ENCODE measurements around the gene SLC25A44.

Gene SLC25A44, protein sequence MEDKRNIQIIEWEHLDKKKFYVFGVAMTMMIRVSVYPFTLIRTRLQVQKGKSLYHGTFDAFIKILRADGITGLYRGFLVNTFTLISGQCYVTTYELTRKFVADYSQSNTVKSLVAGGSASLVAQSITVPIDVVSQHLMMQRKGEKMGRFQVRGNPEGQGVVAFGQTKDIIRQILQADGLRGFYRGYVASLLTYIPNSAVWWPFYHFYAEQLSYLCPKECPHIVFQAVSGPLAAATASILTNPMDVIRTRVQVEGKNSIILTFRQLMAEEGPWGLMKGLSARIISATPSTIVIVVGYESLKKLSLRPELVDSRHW

DNA sequence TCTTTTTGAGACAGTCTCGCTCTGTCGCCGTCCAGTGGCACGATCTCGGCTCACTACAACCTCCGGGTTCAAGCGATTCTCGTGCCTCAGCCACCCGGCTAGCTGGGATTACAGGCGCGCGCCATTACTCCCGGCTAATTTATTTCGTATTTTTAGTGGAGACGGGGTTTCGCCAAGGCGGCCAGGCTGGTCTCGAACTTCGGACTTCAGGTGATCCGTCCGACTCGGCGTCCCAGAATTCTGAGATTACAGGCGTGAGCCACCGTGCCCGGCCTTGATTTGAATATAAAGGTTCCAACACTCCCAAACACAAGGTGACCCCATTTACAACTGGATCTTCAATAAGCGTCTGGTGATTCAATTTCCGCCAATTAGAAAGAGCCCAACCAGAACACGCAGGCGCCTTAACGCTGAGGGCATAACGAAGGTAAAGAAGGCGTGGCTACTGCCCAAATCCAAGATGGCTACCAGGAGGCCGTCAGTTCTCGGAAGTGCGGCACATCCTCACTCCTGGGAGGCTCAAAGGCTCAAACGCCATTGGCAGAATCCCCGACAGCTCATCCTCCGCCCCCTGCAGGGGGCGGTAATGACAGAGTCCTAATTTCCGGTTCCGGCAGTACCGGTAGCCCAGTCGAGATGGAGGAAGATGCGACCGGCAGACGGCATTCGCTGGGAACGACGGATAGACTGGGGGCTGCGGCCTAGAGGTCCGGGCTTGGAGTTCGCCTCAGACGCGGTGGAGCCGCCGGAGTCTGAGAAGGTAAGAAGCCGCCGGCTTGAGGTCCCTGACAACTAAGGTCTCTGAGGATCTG lies at the start of gene SLC25A44:
TSS of gene SLC25A44 (plus strand) at position 617 of the 812 bp plus-strand sequence. CDS start 5,744 bp downstream, outside the sequence.
- TF ChIP-seq, protein P1, sequence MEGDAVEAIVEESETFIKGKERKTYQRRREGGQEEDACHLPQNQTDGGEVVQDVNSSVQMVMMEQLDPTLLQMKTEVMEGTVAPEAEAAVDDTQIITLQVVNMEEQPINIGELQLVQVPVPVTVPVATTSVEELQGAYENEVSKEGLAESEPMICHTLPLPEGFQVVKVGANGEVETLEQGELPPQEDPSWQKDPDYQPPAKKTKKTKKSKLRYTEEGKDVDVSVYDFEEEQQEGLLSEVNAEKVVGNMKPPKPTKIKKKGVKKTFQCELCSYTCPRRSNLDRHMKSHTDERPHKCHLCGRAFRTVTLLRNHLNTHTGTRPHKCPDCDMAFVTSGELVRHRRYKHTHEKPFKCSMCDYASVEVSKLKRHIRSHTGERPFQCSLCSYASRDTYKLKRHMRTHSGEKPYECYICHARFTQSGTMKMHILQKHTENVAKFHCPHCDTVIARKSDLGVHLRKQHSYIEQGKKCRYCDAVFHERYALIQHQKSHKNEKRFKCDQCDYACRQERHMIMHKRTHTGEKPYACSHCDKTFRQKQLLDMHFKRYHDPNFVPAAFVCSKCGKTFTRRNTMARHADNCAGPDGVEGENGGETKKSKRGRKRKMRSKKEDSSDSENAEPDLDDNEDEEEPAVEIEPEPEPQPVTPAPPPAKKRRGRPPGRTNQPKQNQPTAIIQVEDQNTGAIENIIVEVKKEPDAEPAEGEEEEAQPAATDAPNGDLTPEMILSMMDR (IDR thresholded peaks at IDR 0.05; ENCODE audit: low read depth, low read length): peak; percentile 32
- peak within 1 kb of the TSS; percentile 96 to 99 for H3K4me3 ChIP-seq (replicated peaks in 1 of 2; ENCODE audit: low read depth in 2 of 2, low read length in 2 of 2)

DNA sequence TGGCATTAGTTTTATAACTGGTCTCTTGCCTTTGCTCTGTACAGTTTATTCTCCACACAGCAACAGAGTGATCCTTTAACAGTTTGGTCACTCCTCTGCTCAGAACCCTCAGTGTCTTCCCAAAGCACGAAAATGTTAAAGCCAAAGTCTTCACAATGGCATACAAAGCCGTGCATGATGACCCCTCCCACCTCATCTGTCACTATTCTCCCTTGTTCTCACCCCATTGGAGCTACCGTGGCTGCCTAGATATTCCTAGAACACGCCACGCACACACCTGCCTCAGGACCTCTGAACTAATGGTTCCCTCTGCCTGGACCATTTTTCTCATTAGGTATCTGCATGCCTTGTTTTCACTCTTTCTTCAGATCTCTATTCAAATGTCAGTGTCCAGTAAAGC lies 49.2 kb upstream of the SLC25A44 start:
- no peak overlapping the region for H3K4me3 ChIP-seq (replicated peaks in 1 of 2; ENCODE audit: low read depth in 2 of 2, low read length in 2 of 2)
- DNase-seq (ENCODE audit: low read depth in 2 of 2): no peak
- TF ChIP-seq, protein P1 (IDR thresholded peaks at IDR 0.05; ENCODE audit: low read depth, low read length): no peak

More for the DNA sequence above, at the start of gene SLC25A44:
- DNase-seq (ENCODE audit: low read depth in 2 of 2): peak; percentile 99 to 100

DNA sequence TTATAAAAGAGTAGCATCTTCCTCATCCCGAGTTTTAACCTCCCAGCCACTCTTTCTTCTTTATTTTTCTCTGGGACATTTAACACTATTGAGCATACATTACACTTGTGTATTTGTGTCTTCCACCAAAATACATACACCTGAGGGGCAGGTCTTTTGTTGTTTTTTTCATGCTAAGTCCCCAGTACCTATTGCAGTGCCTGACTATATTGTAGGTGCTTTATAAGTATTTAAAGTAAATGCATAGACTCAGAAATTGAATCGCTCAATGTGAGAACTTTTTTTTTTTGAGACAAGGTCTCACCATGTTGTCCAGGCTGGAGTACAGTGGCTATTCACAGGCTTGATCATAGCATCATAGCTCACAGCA lies 48.3 kb upstream of the SLC25A44 start:
- no peak overlapping the region for H3K4me3 ChIP-seq (replicated peaks in 1 of 2; ENCODE audit: low read depth in 2 of 2, low read length in 2 of 2)
- no peak for DNase-seq (ENCODE audit: low read depth in 2 of 2)

DNA sequence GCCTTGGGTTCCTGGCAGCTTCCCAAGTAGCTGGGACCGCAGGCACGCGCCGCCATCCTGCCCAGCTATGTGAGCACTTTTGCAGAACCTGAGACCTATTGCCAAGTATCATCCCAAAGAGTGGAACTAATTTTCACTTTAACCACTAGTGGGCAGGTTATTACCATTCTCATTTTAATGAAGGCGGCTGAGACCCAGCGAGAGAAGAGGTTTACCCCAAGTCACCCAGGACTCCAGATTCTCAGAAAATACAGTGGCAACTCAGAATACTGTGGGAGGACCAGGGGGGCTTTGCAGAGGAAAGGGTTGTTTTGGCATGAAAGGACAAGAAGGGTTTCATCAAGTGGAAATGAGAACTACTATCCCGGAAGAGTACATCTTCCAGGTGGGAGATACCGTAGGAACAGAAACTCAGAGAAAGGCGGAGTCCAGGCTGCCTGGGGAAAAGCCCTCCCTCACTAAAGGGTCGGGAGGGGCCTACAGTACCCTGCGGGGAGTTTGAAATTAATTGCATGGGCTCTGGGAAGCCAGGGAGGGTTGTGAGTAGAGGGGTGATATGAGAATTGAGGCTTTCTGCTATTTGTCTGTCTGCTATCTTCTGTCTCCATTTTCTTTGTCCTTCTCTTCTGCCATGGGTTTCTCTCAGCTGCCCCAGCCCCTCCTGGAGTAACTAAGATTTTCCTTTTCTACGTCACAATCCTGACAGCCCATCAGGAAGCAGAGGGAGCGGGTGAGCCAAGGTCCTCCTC lies 47.7 kb upstream of the SLC25A44 start:
- peak; percentile 95 for DNase-seq (ENCODE audit: low read depth in 2 of 2)
- H3K4me3 ChIP-seq (replicated peaks in 1 of 2; ENCODE audit: low read depth in 2 of 2, low read length in 2 of 2): no peak overlapping the region
- TF ChIP-seq, protein P1 (IDR thresholded peaks at IDR 0.05; ENCODE audit: low read depth, low read length): peak; percentile 65

More for the DNA sequence above, 48.3 kb upstream of the SLC25A44 start:
- TF ChIP-seq, protein P1 (IDR thresholded peaks at IDR 0.05; ENCODE audit: low read depth, low read length): no peak

DNA sequence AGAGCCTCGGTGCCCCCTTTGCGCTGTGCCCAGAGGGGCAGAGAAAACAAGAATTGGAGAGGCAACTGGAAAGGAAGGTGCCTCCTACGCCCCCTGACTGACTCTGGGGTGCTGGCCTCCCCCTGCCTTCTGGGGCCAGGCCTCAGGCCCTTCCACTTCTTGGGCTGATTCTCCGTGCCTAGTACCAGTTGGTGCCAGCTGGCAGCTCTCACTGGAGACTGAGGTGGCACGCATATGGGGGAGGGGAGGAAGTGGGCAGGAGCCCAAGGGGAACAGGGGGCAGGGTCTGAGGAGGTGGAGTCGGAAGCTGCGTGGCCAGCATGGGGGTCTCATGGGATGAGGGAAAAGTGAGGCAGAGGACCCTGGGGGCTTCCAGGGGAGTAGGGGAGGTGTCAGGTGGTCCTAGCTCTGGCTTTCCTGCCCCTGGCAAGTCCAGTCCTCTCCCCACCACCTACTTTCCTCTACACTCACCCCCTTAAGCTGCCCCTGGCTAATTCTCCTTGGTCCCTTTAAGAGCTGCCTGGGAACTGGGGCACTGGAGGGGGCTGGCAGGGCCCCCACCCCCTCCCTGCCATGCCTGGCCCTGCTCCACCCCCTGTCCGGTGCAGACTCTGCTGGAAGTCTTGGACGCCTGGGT lies 47.0 kb upstream of the SLC25A44 start:
- peak in 1 of 2 donors; percentile 54 for DNase-seq (ENCODE audit: low read depth in 2 of 2)
- no peak overlapping the region for H3K4me3 ChIP-seq (replicated peaks in 1 of 2; ENCODE audit: low read depth in 2 of 2, low read length in 2 of 2)
- TF ChIP-seq, protein P1 (IDR thresholded peaks at IDR 0.05; ENCODE audit: low read depth, low read length): no peak

DNA sequence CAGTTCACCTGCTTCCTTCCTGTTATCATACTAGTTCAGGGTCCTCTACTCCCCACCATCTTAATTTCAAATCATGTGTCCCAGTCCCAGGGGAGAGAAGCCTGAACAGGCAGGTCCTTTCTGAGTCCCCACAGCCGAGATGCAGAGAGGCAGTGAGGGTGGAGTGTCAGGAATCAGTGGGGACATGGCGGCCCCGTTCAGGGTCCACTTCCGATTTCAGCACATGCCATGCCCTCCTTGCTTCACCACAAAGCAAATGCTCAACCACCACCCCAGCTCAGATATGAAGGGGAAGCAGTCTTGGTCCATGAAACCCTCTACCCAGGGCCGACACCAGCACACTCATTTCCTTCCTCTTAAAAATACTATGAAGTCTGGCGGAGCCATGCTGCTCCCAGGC lies 45.7 kb upstream of the SLC25A44 start:
- no peak overlapping the region for H3K4me3 ChIP-seq (replicated peaks in 1 of 2; ENCODE audit: low read depth in 2 of 2, low read length in 2 of 2)
- TF ChIP-seq, protein P1 (IDR thresholded peaks at IDR 0.05; ENCODE audit: low read depth, low read length): no peak
- no peak for DNase-seq (ENCODE audit: low read depth in 2 of 2)

Data from cardiac fibroblast (primary cell).